Astrocyte of the spinal cord (primary cell): ENCODE measurements around the gene KBTBD3.

Experiments used
- DNase-seq: peaks from one replicate; pipeline ENCODE4 v3.0.0; 2011; ENCODE audit warnings: low read depth, low spot score
- H3K4me3 ChIP-seq: 2 replicates; pipeline ENCODE4 v1.5.1; 2011; ENCODE audit warnings: low read depth, mild to moderate bottlenecking, low read length, moderate library complexity
- CTCF ChIP-seq: IDR thresholded peaks from 2 replicates; pipeline ENCODE4 v1.5.1; 2012; ENCODE audit warnings: low read depth, mild to moderate bottlenecking, low read length, inconsistent platforms
- in situ Hi-C: cut with HindIII; loops from 2 replicates; pipeline ENCODE4 v1.10.0; 2017; ENCODE audit warnings: low sequenced_read_pairs

The KBTBD3 gene

GRCh38 chr11:106082096-106082495 is 4.9 kb upstream of the KBTBD3 start:
- no peak for DNase-seq
- no peak for TF ChIP-seq CTCF
- in situ Hi-C loops: no loop called here

GRCh38 chr11:106077609-106078455 is 685 bp upstream of the KBTBD3 start, which contains the start of gene AASDHPPT:
Gene AASDHPPT, plus strand, starts transcription at chr11:106077662. Its CDS starts 49 bp downstream, at chr11:106077711.
- peak within 1 kb of the TSS; percentile 86 for H3K4me3 ChIP-seq
- in situ Hi-C loops: no loop called here
- TF ChIP-seq CTCF: no peak
- DNase-seq: peak; percentile 68

More at GRCh38 chr11:106082096-106082495, 4.9 kb upstream of the KBTBD3 start:
- no peak overlapping the region for H3K4me3 ChIP-seq

GRCh38 chr11:106076171-106076918 is 802 bp downstream of the KBTBD3 start:
- in situ Hi-C loops: no loop called here
- TF ChIP-seq CTCF: no peak
- no peak for DNase-seq
- peak overlapping the region; percentile 86 for H3K4me3 ChIP-seq

GRCh38 chr11:106072804-106073203 is 4.3 kb downstream of the KBTBD3 start:
- in situ Hi-C loops: no loop called here
- no peak for DNase-seq
- no peak overlapping the region for H3K4me3 ChIP-seq
- no peak for TF ChIP-seq CTCF

DNA sequence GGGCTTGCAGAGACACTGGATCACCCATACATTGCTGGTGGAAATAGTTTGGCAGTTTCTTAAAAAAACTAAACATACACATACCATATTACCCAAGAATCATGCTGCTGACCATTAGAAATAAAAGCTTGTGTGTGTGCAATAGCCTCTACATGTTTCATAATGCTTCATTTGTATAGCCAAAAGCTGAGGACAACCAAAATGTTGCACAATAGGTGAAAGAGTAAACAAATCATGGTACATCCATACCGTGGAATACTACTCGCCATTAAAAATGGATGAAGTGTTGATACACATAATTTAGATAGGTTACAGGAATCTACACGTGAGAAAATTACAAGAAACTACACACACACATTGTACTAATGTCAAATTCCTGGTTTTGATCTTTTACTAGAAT is 6.5 kb downstream of the KBTBD3 start:
- no peak overlapping the region for H3K4me3 ChIP-seq
- in situ Hi-C loops: no loop called here
- no peak for TF ChIP-seq CTCF
- no peak for DNase-seq

DNA sequence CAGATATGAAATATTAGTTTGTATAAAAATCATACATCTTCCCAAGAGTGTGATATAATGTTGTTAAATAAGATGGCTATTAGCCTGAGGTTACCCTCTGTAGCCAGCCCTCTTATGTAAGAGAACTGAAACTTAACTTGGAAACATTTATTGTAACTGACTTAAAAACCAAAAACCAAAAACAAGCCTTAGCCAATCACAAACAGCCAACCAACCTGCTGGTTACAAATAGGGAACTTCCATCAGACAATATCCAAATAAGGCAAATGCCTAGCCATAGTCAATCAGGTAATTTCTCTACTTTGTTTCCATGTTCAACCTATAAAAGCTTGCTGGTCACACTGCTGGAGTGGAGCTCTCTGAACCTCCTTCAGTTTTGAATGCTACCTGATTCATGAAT is 14.1 kb downstream of the KBTBD3 start:
- H3K4me3 ChIP-seq: no peak overlapping the region
- TF ChIP-seq CTCF: no peak
- DNase-seq: no peak
- in situ Hi-C loops: no loop called here
